Endodermal cell (in vitro differentiated cells): ENCODE measurements around the gene AUTS2. TPM values are rescaled to one million over a fixed set of nuclear protein-coding genes. Genes with fewer than 3 reads are reported as not detected.

Experiments used
- DNase-seq: peaks from one replicate; pipeline ENCODE4 v3.0.0-alpha.2; 2017
- H3K27ac ChIP-seq: 2 replicates; pipeline ENCODE4 v1.5.1; 2013; ENCODE audit warnings: mild to moderate bottlenecking, low read depth, low read length, moderate library complexity
- H3K27me3 ChIP-seq: 2 replicates; pipeline ENCODE4 v1.6.1; 2013; ENCODE audit warnings: mild to moderate bottlenecking, low read length, moderate library complexity; ENCODE audit not compliant: insufficient read depth, control insufficient read depth, poor library complexity, severe bottlenecking
- H3K36me3 ChIP-seq: 2 replicates; pipeline ENCODE4 v1.7.0; 2013; ENCODE audit warnings: mild to moderate bottlenecking, low read length, moderate library complexity; ENCODE audit not compliant: control insufficient read depth, insufficient read depth
- H3K4me1 ChIP-seq: one replicate; pipeline ENCODE4 v1.7.0; 2013; ENCODE audit warnings: low read length; ENCODE audit not compliant: control insufficient read depth, insufficient read depth
- H3K4me3 ChIP-seq: 2 replicates; pipeline ENCODE4 v1.5.1; 2013; ENCODE audit warnings: mild to moderate bottlenecking, low read length, moderate library complexity
- H3K9ac ChIP-seq: 2 replicates; pipeline ENCODE4 v1.6.1; 2013; ENCODE audit warnings: mild to moderate bottlenecking, low read length, moderate library complexity; ENCODE audit not compliant: poor library complexity, severe bottlenecking; ENCODE audit errors: extremely low read depth
- H3K9me3 ChIP-seq: 2 replicates; pipeline ENCODE4 v1.6.1; 2013; ENCODE audit warnings: mild to moderate bottlenecking, low read length, moderate library complexity; ENCODE audit not compliant: control insufficient read depth
- H3K27ac Mint-ChIP-seq: 2 replicates; pipeline ENCODE4 v1.8.0; 2020; ENCODE audit warnings: mixed read lengths
- H3K27me3 Mint-ChIP-seq: 2 replicates; pipeline ENCODE4 v1.8.0; 2021; ENCODE audit warnings: mild to moderate bottlenecking, mixed read lengths; ENCODE audit not compliant: insufficient read depth
- H3K36me3 Mint-ChIP-seq: 2 replicates; pipeline ENCODE4 v1.8.0; 2020; ENCODE audit warnings: low read depth, mixed read lengths
- H3K4me1 Mint-ChIP-seq: 2 replicates; pipeline ENCODE4 v1.8.0; 2020; ENCODE audit warnings: mixed read lengths
- H3K4me3 Mint-ChIP-seq: 2 replicates; pipeline ENCODE4 v1.8.0; 2020; ENCODE audit warnings: mild to moderate bottlenecking, moderate library complexity, mixed read lengths
- H3K9me3 Mint-ChIP-seq: 2 replicates; pipeline ENCODE4 v1.8.0; 2020; ENCODE audit warnings: mild to moderate bottlenecking, mixed read lengths
- WGBS, 2 experiments: methylation state at CpG; one replicate each; pipeline versions ENCODE4 v1.1.5 to v1.1.7; 2013; ENCODE audit warnings: missing lambda C conversion rate in 2 of 2, mixed read lengths in 1 of 2; ENCODE audit not compliant: insufficient coverage in 1 of 2, insufficient read length in 1 of 2; 5-methylcytosine and 5-hydroxymethylcytosine counted together
- total RNA-seq, 2 donors: library from RNA; stranded (reverse); fragmentation: NEBNext Ultra II Directional in 1 of 2; extraction: Animal tissue kit (Norgen Biotek cat#: 25700) in 1 of 2; gene quantifications; 2 replicates in 1 of 2; 3 replicates in 1 of 2; pipeline ENCODE4 v1.2.1, GENCODE V29; 2021
- TF ChIP-seq, protein P1 (sequence below): fragments of 200-600 bp; sonication (generic); conservative IDR thresholded peaks from 2 replicates; pipeline ENCODE4 v1.5.0; 2021; ENCODE audit warnings: antibody characterized with exemption, mild to moderate bottlenecking

AUTS2 gene
- total RNA-seq, 2 donors from 2014 or later, result 76.8 to 106 TPM

DNA sequence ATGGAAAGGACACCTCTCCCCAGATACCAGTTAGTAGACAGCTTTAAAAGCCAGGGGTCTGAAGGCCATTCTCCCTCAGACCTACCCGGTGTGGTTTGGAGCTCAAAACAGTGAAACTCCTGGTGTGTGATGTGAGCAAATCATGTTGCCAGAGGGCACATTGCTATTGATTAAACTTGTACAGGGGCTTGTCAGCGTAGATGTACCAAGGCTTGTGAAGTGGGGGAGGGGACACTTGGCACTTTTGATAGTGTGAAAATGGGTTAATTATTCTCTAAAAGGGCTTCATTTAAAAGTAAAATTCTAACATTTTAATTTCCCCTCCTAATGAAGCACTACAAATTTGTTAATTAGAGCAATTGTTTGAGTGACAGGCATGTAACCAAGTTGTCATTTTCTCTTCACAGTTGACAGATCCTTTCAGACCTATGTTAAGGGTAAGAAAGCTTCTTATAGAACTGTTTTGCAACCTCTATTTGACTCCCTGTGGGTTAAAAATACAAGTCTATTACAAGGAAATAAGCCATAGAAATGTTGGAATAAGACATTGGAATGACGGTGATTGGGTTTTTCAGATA is 1176.8 kb downstream of the AUTS2 start:
- DNase-seq, result peak; percentile 24
- Mint-ChIP-seq H3K27ac (no peak overlapping the region), H3K27me3 (no peaks in the 10 kb centered on the region), H3K9me3 (no peaks in the 10 kb centered on the region), H3K4me1 (peaks cover 21% of the 10 kb centered on the region), H3K36me3 (peaks cover 70% of the 10 kb centered on the region), H3K4me3 (no peak overlapping the region)
- H3K4me1 ChIP-seq, result peaks cover 2% of the 10 kb centered on the region
- TF ChIP-seq, protein P1, sequence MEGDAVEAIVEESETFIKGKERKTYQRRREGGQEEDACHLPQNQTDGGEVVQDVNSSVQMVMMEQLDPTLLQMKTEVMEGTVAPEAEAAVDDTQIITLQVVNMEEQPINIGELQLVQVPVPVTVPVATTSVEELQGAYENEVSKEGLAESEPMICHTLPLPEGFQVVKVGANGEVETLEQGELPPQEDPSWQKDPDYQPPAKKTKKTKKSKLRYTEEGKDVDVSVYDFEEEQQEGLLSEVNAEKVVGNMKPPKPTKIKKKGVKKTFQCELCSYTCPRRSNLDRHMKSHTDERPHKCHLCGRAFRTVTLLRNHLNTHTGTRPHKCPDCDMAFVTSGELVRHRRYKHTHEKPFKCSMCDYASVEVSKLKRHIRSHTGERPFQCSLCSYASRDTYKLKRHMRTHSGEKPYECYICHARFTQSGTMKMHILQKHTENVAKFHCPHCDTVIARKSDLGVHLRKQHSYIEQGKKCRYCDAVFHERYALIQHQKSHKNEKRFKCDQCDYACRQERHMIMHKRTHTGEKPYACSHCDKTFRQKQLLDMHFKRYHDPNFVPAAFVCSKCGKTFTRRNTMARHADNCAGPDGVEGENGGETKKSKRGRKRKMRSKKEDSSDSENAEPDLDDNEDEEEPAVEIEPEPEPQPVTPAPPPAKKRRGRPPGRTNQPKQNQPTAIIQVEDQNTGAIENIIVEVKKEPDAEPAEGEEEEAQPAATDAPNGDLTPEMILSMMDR, result no peak
- no peaks in the 10 kb centered on the region for H3K9me3 ChIP-seq
- H3K9ac ChIP-seq, result no peak overlapping the region
- 93 to 100% methylated on average over 1 to 3 of the region's 3 CpGs for WGBS, 2 experiments
- H3K4me3 ChIP-seq, result no peak overlapping the region
- no peak overlapping the region for H3K27ac ChIP-seq
- peaks cover 99% of the 10 kb centered on the region for H3K36me3 ChIP-seq
- H3K27me3 ChIP-seq, result no peaks in the 10 kb centered on the region

DNA sequence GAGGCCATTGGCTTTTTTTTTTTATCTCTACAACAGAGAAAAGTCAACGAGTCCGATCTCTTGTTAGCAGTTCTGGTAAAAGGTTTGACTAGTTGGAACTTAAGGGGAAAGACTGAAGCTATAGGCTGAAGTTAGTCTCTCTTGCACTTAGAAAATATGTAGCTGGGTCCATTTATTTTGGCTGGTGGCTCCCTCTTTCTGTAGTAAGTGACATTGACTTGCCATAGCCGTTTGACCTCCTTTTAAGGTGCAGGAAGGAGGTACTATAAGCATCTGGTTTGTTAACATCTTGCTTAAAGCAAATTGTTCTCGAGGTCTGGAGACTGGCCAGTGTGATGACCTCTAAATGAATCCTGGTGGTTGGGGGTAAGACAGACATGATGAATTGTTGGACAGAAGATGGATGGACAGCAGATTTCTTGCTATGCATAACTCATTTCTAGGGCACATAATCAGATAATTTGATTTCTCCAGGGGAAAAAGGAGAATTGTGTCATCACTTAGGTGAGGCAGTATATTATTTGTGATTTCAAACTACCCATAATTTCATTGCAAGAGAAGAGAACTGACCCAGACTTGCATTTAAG is 1177.4 kb downstream of the AUTS2 start:
- H3K9me3 Mint-ChIP-seq, result no peaks in the 10 kb centered on the region
- peak; percentile 50 for DNase-seq
- Histone ChIP-seq H3K4me3 (no peak overlapping the region), H3K4me1 (peaks cover 2% of the 10 kb centered on the region), H3K36me3 (peaks cover 99% of the 10 kb centered on the region), H3K9ac (no peak overlapping the region), H3K27ac (no peak overlapping the region), H3K9me3 (no peaks in the 10 kb centered on the region), H3K27me3 (no peaks in the 10 kb centered on the region)
- H3K4me3 Mint-ChIP-seq, result no peak overlapping the region
- H3K27ac Mint-ChIP-seq, result no peak overlapping the region
- peaks cover 69% of the 10 kb centered on the region for H3K36me3 Mint-ChIP-seq
- H3K27me3 Mint-ChIP-seq, result no peaks in the 10 kb centered on the region
- 78 to 81% methylated on average over 4 of the region's 4 CpGs for WGBS, 2 experiments
- H3K4me1 Mint-ChIP-seq, result peaks cover 21% of the 10 kb centered on the region
- TF ChIP-seq, protein P1, result peak; percentile 75

DNA sequence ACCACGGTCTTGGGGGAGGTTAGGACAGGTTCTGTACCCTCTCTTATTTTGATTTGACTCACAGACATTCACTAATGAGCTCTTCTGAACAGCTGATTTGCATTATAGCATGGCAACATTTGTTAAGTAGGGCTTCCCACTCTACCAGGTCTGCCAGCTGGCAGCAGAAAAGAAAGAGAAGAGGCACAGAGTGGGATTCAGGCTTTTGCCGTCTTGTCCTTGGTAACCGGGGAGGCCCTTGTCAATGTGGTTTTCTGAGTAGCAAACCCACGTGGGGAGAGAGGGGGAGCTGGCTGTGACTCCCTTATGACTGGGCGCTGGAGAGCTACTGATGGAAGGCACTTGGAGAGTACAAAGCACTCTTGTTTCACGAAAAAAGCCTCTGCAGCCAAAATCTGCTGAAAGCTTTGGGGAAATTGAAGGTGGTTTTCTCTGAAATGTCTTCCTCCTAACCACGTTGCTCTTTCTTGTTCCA is 1178.4 kb downstream of the AUTS2 start:
- no peak overlapping the region for H3K9ac ChIP-seq
- DNase-seq, result peak; percentile 21
- 97 to 98% methylated on average over 5 to 7 of the region's 7 CpGs for WGBS, 2 experiments
- H3K4me1 ChIP-seq, result peaks cover 2% of the 10 kb centered on the region
- Mint-ChIP-seq H3K4me3 (no peak overlapping the region), H3K27ac (no peak overlapping the region), H3K27me3 (no peaks in the 10 kb centered on the region), H3K4me1 (peaks cover 21% of the 10 kb centered on the region), H3K36me3 (peaks cover 70% of the 10 kb centered on the region), H3K9me3 (no peaks in the 10 kb centered on the region)
- no peaks in the 10 kb centered on the region for H3K27me3 ChIP-seq
- H3K9me3 ChIP-seq, result no peaks in the 10 kb centered on the region
- H3K4me3 ChIP-seq, result no peak overlapping the region
- TF ChIP-seq, protein P1, result no peak
- no peak overlapping the region for H3K27ac ChIP-seq
- H3K36me3 ChIP-seq, result peaks cover 99% of the 10 kb centered on the region
